NOMO-1 treated with dmso at 0.1 percent for 144 hours (cell line): ENCODE results near the gene SRPRA.
A peak's percentile ranks its signal among the peaks of the same experiment; 100 is the strongest.

ENCODE experiments used
- DNase-seq: peaks from one replicate; lab custom pipeline; 2025; ENCODE audit not compliant: unreplicated experiment; lab: John Stamatoyannopoulos, UW

SRPRA gene

DNA sequence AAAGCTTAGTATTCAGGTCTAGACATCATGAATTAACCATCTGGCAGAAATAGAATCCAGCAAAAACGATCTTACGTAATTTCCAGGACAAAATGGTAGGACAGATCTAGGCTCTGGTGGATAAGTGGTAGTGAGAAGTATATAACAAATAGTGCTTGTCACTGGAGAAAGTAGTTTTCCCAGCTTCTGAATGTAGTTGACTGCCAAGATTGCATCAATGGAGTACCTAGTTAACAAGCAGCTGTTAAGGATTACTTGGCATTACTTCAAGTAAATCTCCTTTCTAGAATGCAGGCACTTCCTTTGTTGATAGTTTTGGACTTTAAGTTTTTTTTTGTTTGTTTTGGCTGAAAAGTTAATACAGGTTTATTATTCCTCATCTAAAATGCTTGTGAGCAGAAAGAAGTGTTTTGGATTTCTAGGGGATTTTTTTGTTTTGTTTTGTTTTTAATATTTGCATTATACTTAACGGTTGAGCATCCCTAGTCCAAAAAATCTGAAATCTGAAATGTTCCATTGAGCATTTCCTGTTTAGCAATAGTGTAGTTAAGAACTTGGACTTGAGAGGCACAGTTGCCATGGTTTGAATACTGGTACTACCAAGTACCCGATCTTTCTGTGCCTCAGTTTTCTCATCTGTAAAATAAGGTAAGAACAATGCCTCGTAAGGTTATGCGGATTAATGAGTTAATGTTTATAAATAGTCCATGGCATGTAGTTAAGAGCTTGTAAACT lies 36.8 kb downstream of the SRPRA start:
- no peak for DNase-seq

DNA sequence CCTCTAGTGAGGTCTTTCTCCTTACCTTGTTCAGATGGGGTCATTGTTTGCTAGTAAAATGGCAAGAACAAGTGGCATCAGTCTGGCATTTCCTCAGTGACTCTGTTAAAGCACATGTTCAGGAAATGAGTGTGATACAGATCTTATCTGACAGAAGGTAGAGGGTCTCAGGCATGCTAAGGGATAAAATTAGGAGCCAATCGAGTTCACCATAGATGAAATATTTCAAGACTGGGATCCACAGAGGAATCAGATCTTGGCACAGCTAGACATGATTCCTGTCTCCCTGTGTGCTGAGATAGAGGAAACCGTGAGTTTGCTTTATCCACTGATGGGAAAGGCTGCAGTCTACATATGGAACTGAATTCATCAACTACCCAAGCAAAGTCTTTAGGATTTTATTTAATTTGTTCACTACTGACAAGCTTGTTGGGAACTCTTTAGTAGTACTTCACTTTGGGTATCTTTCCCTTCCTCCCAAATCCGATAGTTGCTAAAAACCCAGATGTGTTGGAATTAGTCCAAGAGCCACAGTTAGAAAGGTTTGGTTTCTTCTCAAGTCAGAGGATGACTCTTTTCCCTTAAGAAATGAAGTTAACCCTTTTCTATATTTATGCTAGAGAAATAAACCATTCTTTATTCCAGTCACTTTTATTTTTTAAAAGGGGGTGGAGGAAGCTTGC lies 38.7 kb downstream of the SRPRA start:
- no peak for DNase-seq

DNA sequence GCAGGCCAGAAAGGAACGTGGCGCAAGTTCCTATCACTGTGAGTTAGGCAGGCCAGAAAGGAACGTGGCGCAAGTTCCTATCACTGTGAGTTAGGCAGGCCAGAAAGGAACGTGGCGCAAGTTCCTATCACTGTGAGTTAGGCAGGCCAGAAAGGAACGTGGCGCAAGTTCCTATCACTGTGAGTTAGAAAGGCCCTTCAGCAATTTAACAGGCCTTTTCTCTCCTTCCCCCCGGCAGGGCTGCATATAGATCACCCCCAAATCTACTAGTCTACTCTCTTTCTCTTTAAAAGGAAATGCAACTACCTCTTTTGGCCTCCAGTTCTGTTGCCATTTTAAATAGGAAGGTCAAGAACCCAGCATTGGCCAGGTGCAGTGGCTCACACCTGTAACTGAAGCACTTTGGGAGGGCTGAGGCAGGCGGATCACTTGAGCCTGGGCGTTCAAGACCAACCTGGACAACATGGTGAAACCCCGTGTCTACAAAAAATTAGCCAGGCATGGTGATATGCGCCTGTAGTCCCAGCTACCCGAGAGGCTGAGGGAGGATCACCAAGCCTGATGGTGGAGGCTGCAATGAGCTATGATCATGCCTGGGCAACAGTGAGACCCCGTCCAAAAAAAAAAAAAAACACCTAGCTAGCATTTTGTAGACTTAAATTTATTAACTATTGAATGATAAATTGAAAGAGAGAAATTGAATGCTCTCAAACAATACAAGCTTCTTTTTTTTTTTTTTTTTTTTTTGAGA lies 42.2 kb downstream of the SRPRA start:
- DNase-seq: no peak

DNA sequence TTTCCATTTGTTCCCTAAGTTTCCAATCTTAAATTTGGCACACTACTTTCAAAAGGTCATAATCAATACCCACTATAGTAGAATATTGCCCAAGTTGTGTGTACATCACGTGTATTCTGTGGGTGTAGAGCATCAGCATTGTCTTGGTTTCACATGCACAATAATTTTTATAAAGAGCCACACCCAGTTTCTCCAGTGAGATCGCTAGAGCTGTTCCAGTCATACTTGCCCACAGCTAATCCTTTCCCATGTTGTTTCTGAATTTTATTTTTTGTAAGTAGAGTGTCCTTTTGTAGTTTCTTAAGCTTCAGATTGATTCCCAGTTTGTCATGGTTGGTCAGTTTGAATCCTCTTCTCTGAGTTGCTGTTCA lies 43.4 kb downstream of the SRPRA start:
- no peak for DNase-seq

DNA sequence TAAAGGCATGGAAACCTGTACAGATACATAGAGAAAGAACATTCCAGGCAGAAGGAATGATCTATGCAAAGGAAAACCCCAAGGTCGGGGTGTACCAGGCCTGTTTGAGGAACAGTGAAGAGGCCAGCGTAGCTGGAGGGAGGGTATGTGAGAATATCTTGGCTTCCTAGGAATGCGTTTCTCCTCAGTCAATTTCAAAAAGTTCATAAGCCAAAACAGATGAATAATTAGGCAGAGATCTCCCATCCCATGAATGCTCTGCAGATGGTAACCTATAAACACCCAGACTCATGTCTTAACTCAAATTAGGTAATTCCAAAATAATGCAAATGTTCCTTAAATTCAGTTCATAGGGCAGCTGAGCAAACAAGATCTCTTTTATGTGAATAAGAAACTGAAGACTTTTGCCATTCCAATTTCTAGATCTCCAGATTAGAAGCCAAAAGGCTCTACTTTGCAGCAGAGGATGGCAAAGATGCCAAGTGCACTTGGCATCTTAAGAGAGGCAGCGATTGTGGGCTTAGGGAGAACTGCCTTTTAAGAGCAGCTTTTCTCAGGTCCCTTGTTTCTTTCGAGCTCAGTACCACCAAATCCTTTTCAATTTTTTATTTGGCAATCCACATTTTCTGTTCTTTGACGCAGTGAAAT lies 43.9 kb downstream of the SRPRA start:
- no peak for DNase-seq

DNA sequence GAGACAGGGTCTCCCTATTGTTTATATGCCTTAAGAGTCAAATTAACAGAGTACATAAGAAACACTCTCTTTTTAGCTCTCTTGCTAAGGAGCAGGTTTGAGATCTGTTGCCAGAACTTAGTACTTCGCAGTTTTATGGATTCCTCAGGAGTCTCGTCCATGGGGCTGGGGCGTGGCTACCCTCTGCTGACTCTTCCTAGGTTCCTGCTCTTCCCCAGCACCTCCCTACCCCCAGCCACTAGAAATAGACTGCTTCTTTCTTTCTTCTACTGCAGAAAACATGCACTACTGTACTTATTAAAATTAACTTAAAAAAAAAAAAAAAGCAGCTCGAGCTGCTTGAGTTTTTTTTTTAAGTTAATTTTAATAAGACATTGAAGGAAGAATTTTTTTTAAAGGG lies 49.1 kb downstream of the SRPRA start:
- no peak for DNase-seq

DNA sequence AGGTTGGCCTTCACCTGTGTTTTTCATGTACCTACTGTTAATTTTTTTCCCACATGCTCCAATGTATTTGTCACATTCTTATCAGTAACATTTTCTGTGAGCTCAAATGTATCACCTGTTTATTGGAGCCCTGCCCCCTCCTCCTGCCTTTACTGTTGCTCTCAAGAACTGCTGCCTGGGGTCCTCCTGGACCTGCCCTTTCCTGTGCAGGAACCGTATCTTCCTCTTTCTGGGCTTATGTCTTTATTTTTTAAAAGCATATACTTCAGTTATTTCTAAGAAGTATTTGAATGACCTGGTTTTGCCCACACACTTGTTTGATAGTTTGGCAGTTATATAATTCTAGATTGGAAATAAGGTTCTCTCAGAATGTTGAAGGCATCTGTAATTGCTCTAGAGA lies 51.2 kb downstream of the SRPRA start:
- DNase-seq: peak; percentile 18

DNA sequence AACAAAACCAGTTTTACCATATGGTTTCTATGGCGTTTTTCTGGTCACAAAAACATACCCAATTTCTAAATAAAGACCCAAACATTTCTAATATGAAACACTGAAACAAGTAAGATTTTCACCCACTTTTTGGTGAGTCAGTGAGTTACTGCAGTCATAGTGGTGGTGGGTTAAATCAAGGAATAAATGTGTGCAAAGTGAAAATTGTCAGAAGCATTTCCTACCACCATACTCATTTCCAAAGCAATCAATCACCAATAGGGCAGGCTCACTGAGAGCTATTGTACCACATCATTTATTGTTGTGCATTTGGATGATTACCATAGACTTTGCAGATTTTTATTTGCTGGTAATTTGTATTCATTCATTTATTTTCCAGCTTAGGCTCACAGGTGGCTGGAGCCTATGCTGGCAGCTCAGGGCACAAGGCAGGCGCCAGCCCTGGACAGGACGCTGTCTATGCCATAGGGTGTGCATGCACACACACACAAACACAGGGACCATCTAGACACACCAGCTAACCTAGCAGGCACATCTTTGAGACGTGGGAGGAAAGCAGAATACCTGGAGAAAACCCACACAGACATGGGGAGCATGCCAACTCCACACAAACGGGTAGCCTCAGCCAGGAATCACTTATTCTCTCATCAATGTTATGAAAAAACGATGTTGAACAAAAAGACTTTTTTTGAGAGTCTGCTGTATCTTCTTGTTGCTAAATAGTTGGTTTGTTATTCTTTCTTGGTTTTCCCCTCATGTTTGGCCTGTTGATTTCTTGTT lies 52.0 kb downstream of the SRPRA start:
- no peak for DNase-seq

DNA sequence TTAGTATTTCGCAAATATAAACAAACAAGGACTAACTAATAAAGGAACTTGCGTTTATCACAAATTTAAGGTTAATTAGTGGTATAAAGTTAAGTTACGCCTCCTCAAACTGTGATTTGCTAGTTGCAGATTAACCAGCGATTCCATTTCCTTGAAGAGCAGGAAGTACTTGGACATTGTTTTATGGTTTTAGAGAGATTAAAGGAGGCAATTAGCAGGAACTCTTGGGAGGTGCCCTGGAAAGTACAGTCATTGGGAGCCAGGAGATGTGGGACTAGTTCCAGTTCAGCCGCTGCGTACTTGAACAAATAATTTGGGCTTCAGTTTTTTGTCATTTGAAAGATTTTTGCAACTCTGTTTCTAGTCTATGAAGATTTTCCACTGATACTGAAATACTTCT lies 53.9 kb downstream of the SRPRA start:
- no peak for DNase-seq

DNA sequence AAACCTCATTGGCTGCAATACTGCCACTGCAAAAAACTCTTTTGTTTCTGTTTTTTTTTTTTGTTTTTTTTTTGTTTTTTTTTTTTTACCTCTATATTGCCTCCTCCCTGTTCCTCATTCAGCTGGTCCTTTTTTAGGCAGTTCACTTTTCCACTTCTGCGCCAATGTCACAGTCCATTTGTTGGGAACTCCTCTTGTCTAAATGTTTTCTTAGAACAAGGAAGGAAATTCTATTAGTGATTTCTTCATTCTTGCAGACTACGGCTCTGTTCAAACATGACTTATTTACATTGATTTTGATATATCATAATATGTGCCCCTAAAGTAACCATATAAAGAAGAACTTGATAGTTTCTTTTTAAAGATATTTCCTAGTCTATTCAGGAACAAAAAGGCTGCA lies 54.3 kb downstream of the SRPRA start:
- DNase-seq: no peak
